ENCODE measurements around the gene SERPINE2.
"Not testable (repeated sequence)": the region's sequence is repeated elsewhere in the genome, so short reads cannot be mapped to it uniquely, and the experiment has no call there.

Gene SERPINE2

GRCh38 chr2:223943561-223944008 lies 95.5 kb downstream of the SERPINE2 start:
- TF ChIP-seq, protein P1, sequence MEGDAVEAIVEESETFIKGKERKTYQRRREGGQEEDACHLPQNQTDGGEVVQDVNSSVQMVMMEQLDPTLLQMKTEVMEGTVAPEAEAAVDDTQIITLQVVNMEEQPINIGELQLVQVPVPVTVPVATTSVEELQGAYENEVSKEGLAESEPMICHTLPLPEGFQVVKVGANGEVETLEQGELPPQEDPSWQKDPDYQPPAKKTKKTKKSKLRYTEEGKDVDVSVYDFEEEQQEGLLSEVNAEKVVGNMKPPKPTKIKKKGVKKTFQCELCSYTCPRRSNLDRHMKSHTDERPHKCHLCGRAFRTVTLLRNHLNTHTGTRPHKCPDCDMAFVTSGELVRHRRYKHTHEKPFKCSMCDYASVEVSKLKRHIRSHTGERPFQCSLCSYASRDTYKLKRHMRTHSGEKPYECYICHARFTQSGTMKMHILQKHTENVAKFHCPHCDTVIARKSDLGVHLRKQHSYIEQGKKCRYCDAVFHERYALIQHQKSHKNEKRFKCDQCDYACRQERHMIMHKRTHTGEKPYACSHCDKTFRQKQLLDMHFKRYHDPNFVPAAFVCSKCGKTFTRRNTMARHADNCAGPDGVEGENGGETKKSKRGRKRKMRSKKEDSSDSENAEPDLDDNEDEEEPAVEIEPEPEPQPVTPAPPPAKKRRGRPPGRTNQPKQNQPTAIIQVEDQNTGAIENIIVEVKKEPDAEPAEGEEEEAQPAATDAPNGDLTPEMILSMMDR (IDR thresholded peaks at IDR 0.05; ENCODE audit: low read depth, low read length): no peak
- no peak for DNase-seq (ENCODE audit: extremely low read depth, low read depth)

DNA sequence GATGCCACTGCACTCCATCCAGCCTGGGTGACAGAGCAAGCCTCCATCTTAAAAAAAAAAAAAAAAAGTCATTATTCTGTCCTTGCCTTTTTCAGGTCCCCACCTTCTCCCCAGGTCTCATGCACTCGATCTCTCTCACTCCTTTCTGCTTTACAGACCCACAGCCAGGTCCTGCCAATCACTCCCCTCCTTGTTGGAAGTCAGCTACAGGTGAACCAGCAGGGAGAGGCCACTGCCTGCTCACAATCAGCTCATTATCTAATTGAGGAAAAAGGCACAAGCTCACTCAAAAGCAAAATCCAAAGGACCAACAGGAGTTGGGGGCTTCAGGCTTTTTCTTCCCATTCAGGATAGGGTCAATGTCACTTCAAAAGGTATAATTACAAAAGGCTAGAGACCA lies 96.0 kb downstream of the SERPINE2 start:
- no peak for DNase-seq (ENCODE audit: extremely low read depth, low read depth)
- TF ChIP-seq, protein P1 (IDR thresholded peaks at IDR 0.05; ENCODE audit: low read depth, low read length): no peak

DNA sequence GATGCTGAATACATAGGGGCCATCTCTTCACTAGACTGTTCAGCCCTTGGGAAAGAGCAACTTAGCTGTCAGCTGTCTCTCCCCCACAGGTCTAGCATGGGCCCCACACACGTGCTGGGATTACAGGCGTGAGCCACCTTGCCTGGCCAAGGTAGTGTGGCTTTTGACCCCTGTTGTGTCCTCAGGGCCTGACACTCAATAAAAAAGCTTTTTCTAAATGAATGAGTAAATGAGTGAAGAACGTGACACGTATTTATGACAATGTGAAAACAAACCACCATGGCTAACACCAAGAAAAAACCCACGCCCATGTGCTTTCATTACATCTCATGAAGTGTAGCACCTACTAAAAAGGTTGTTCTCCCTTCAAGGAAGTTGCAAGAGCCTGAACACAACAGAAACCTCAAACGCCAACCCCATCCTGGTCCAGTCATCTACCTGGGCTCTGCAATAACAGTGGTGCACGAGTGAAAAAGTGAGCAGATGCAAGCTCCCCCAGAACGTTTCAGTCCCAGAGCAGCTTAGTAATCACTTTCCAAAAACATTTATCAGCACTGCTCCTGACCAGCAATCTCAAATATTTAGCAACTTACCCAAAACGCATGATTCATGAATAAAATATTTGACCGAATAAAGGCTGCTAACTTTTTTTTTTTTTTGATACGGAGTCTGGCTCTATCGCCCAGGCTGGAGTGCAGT lies 97.4 kb downstream of the SERPINE2 start:
- TF ChIP-seq, protein P1 (IDR thresholded peaks at IDR 0.05; ENCODE audit: low read depth, low read length): no peak
- DNase-seq (ENCODE audit: extremely low read depth, low read depth): peak; percentile 42

DNA sequence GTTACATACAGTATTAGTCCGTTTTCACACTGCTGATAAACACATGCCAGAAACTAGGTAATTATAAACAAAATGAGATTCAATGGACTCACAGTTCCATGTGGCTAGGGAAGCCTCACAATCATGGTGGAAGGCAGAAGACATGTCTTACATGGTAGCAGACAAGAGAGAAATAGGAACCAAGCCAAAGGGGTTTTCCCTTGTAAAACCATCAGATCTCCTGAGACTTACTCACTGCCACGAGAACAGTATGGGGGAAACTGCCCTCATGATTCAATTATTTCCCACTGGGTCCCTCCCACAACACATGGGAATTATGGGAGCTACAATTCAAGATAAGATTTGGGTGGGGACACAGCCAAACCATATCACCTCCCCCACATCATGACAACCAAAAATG lies 99.6 kb downstream of the SERPINE2 start:
- DNase-seq (ENCODE audit: extremely low read depth, low read depth): not testable (repeated sequence)

DNA sequence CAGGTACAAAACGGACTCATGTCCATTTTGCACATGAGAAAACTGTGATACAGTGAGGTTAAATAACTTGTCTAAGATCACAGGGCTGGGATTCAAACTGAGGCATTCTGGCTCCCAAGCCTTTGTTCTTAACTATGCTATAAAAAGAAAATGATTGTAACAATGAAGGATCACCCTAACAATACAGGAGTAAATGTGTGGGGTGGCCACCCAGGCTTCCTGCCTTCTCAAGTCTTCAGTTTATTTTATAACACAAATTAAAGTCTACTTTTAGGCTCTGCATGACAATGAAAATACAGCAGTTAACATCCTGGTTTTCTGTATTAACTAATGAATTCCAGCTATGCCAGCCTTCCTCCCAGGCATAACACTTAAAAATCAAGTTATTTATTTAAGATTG lies 101.6 kb downstream of the SERPINE2 start:
- no peak for DNase-seq (ENCODE audit: extremely low read depth, low read depth)
- TF ChIP-seq, protein P1 (IDR thresholded peaks at IDR 0.05; ENCODE audit: low read depth, low read length): no peak

DNA sequence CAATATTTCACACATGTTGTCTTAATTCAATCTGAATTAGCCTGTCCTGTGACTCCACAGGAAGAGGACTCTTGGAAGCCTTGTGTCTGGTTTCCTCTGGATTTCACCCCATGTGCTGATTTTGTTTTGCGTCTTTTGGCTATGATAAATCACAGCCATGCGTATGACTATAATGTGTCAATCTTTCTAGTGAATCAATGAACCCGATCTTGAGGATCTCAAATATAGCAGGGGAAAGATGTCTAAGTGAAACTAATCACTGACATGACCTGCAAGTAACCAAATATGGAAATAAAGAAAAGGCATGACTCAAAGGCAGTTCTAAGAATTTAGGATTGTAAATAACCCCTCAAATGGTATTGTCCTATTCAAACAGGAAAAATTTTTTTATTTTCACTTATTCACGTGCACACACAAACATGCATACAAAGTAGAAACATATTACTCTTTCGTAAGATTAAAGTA lies 102.2 kb downstream of the SERPINE2 start:
- no peak for DNase-seq (ENCODE audit: extremely low read depth, low read depth)
- TF ChIP-seq, protein P1 (IDR thresholded peaks at IDR 0.05; ENCODE audit: low read depth, low read length): no peak

GRCh38 chr2:223935459-223936125 lies 103.5 kb downstream of the SERPINE2 start:
- TF ChIP-seq, protein P1 (IDR thresholded peaks at IDR 0.05; ENCODE audit: low read depth, low read length): no peak
- DNase-seq (ENCODE audit: extremely low read depth, low read depth): no peak
